Measurements from ENCODE around the gene TSNAXIP1.

DNA sequence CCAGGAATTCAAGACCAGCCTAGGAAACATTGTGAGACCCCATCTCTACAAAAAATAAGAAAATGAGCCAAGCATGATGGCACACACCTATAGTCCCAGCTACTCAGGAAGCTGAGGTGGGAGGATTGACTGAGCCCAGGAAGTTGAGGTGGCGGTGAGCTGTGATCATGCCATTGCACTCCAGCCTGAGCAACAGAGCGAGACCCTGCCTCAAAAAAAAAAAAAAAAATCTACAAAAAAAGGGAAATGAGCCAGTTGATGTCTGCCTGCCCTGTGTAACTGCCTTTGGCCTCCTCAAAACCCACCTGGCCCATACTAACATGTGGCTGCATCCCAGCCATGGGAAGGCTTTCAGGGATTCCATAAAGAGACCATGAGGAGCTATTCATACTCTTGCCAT is 4.8 kb upstream of the TSNAXIP1 start:
- TF ChIP-seq, protein P1, sequence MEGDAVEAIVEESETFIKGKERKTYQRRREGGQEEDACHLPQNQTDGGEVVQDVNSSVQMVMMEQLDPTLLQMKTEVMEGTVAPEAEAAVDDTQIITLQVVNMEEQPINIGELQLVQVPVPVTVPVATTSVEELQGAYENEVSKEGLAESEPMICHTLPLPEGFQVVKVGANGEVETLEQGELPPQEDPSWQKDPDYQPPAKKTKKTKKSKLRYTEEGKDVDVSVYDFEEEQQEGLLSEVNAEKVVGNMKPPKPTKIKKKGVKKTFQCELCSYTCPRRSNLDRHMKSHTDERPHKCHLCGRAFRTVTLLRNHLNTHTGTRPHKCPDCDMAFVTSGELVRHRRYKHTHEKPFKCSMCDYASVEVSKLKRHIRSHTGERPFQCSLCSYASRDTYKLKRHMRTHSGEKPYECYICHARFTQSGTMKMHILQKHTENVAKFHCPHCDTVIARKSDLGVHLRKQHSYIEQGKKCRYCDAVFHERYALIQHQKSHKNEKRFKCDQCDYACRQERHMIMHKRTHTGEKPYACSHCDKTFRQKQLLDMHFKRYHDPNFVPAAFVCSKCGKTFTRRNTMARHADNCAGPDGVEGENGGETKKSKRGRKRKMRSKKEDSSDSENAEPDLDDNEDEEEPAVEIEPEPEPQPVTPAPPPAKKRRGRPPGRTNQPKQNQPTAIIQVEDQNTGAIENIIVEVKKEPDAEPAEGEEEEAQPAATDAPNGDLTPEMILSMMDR (conservative IDR thresholded peaks at IDR 0.05 in 1 of 2, IDR thresholded peaks at IDR 0.05 in 1 of 2; ENCODE audit: extremely low read depth in 1 of 2, insufficient read depth in 1 of 2, low read depth in 1 of 2, low read length in 2 of 2): no peak
- TF ChIP-seq EZH2 (IDR thresholded peaks at IDR 0.05; ENCODE audit: borderline replicate concordance, low read length): no peak

Data from mammary epithelial cell (primary cell).